Liver (tissue), 3 donors: ENCODE results near the gene ZDHHC14.

Source experiments
- CTCF ChIP-seq: fragments of 150-350 bp; IDR thresholded peaks from 2 replicates; pipeline ENCODE4 v1.5.1; 2017; ENCODE audit warnings: improper control_type of control experiment, low read depth, low read length; ENCODE audit not compliant: missing input control
- EGR1 ChIP-seq, 2 donors: IDR thresholded peaks; 2 replicates each; pipeline ENCODE4 v1.6.1; 2016 to 2018; ENCODE audit warnings: antibody characterized with exemption in 2 of 2, low read depth in 2 of 2
- FOXA1 ChIP-seq: IDR thresholded peaks from 2 replicates; pipeline ENCODE4 v1.6.1; 2016; ENCODE audit warnings: antibody characterized with exemption
- GABPA ChIP-seq, 2 donors: IDR thresholded peaks in 1 of 2; conservative IDR thresholded peaks in 1 of 2; 2 replicates each; pipeline ENCODE4 v1.6.1; 2016; ENCODE audit warnings: antibody characterized with exemption in 2 of 2, mild to moderate bottlenecking in 1 of 2, moderate library complexity in 1 of 2
- HNF4A ChIP-seq, 2 donors: conservative IDR thresholded peaks; 2 replicates each; pipeline ENCODE4 v1.6.1; 2016; ENCODE audit warnings: antibody characterized with exemption in 2 of 2, mild to moderate bottlenecking in 2 of 2
- JUND ChIP-seq, 2 donors: IDR thresholded peaks; 2 replicates each; pipeline ENCODE4 v1.6.1; 2016; ENCODE audit warnings: antibody characterized with exemption in 2 of 2
- RAD21 ChIP-seq, 2 donors: IDR thresholded peaks; 2 replicates each; pipeline ENCODE4 v1.6.1; 2016; ENCODE audit warnings: antibody characterized with exemption in 2 of 2, mild to moderate bottlenecking in 2 of 2
- REST ChIP-seq: IDR thresholded peaks from 2 replicates; pipeline ENCODE4 v1.6.1; 2016; ENCODE audit warnings: antibody characterized with exemption, mild to moderate bottlenecking
- YY1 ChIP-seq: IDR thresholded peaks from 2 replicates; pipeline ENCODE4 v1.6.1; 2016; ENCODE audit warnings: antibody characterized with exemption, mild to moderate bottlenecking
- donor health status: healthy.
- donor health status: healthy.

GRCh38 chr6:157559201-157559756 lies 178.3 kb downstream of the ZDHHC14 start:
- TF ChIP-seq CTCF (no peak), EGR1 (IDR thresholded peaks at IDR 0.05; ENCODE audit: low read depth in 2 of 2) (no peak), REST (no peak), RAD21 (IDR thresholded peaks at IDR 0.05) (no peak), YY1 (no peak), GABPA (IDR thresholded peaks at IDR 0.05 in 1 of 2, conservative IDR thresholded peaks at IDR 0.05 in 1 of 2) (no peak), JUND (IDR thresholded peaks at IDR 0.05) (no peak), HNF4A (conservative IDR thresholded peaks at IDR 0.05) (no peak), FOXA1 (no peak)
